ENCODE data around the gene FUT3.
"Not testable (repeated sequence)": the region's sequence is repeated elsewhere in the genome, so short reads cannot be mapped to it uniquely, and the experiment has no call there.

The FUT3 gene

DNA sequence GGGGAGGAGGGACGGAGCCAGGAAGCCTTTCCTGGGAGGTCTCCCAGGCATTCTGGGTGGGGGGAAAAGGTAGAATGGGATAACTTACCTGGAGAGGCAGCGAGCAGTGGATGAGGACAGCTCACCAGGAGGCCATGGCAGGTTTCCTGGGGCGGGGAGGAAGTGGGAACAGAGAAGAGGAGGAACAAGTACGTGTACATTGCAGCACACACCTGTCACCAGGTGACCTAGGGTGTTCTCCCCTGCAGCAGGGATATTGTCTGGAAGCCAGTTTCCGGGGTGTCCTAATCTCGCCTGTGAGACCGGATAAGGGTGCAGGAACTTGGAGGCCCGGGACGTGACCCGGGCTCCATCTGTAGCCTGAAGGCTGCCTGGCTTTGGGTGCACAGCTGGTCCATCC is at the start of gene FUT3:
Gene FUT3 (minus strand): TSS at position 148 of the 400 bp plus-strand sequence.
- no peak for DNase-seq

DNA sequence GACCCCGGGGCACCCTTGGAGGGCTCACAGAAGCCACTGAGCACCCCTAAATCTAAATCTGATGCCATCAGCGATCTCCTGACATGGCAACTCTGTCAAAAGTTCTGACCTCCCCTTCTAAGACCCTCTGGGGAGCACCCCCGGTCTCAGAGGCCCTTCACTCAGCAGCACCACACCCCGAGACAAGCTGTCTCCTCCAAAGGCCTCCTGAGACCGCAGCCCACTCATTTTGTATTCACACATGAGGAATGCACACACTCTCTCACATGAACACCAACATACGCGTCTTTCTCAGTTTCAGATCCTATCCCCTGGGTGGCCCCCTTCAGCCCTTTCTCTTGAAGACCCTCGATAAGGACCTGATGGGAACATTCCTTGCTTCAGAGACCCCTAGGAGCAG is 49.7 kb upstream of the FUT3 start:
- intact Hi-C loops (cut with DNase I) = loop anchor here (5.0 kb wide), 1 partner anchor 76 kb away; the partner anchor contains the start of gene RANBP3

More for the DNA sequence above, at the start of gene FUT3:
- intact Hi-C loops (cut with DNase I) = no loop called here

DNA sequence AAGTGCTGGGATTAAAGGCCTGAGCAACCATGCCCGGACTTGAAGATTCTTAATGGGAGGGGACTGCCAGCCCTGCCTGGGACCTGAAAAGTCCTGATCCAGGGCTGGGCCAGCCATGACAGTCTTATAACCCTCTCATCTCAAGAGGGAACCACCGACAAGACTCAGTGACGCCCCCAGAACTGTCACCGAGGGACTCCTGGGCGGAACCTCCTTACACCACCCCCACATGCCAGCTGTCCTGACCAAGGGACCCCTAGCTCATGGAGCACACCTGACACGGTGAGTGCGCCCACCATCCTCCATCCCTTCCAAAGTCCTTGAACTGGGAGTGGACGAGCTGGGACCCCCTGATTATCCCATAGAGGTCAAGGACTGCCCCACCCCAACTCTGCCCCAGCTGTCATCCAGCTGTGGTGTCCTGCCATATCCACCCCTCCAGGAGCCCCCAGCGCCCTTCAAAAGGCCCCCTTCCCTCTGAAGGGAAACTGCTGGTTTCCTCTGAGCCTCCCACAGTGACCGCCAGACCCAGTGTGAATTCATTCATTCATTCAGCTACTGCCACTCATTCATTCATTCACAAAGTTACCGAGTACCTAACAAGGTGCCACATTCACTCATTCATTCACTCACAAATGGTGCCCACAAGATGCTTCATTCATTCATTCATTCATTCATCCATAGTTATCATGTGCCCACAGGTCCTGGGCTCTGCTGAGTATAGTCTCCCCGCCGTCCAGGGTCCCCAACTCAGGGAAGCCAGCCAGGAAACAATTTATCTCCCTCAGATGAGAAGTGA is 48.7 kb upstream of the FUT3 start:
- no peak for DNase-seq
- intact Hi-C loops (cut with DNase I) = loop anchor here (5.0 kb wide), 1 partner anchor 77 kb away; the partner anchor contains the start of gene RANBP3

More for the DNA sequence above, 49.7 kb upstream of the FUT3 start:
- DNase-seq = no peak

DNA sequence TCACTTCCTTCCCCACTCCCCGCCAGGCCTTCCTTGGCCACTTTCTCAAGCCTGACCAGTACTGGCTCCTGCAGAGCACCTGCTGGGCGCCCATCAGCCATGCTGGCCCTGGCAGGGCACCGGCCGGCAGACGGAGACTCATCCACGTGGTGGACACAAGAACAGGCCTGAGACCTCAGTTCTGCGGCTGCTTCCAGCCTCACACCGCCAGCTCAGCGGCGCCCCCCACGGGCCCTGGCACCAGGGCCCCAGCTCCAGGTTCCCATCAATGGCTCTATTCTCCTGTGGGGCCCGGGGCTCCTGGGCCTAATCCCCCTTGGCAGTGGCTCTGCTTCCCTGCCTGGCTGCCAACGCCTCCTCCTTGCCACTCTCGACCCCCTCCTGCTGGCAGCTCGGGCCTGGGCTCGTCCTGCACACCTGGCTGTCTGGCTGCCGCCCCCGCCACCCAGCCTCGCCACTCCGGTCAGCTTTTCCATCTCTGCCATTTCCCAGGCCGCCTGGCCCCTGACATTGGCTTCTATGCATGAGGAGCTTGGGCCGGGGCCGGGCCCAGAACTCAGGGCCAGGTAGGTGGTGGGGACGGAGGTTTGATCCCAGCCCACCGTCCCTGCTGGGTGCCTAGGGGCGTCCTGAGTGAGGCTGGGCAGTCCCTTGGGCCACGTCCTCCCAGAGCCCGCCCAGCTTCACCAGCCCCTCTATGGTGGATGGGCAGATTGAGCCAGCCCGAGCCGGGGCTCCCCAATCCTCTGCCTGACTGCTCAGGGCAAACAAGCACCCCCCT is 46.1 kb upstream of the FUT3 start:
- DNase-seq = no peak
- intact Hi-C loops (cut with DNase I) = no loop called here

DNA sequence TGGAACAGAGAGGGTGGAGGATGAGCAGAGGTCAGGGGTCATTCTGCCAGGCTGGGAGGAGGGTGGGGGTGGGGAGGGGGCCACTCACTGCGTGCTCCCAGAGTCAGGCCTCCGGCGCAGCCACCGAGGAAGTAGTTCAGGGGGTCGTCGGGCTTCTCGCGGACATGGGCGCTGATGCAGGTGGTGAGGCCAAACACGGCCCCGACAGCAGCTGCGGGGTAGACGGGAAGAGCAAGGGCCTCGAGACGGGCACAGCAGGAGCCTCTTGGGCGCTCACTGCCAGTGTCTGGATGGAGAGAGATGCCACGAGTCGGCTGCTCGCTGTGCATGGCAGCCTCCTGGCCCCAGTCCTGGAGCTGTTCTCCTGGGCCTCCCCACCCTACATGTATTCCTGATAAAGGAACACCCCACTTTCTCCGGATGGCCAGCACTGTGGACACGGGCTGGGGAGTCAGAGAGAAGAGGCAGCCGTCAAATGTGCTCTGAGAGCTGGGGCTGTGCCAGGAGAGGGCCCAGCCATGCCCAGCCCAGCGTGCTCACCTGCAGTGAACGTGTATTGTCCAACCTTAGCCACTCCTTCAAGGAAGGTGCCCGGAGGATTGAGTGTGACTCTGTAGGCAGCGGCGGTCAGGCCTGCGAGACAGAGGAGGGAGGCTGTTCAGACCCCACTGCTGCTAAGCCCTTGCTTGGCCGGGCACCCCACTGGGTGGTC is 45.3 kb upstream of the FUT3 start:
- DNase-seq = no peak

DNA sequence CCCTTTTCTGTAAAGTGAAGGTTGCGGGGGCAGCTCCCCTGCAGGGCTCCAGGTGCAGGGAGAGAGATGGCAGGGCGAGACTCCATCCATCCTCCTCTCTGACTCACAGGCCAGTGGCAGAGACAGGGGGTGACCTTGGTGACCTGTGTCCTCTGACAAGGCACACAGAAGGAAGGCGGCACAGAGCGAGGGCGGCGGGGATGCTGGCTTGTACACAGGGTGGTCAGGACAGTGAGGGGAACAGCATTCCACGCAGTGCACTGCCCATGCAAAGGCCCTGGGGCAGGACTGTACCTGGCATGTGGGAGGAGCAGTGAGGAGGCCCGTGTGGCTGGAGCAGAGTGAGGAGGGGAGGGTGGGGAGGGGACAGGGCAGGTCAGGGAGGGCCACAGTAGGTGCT is 44.6 kb upstream of the FUT3 start:
- DNase-seq = no peak
- intact Hi-C loops (cut with DNase I) = no loop called here

More for the DNA sequence above, 45.3 kb upstream of the FUT3 start:
- intact Hi-C loops (cut with DNase I) = no loop called here

DNA sequence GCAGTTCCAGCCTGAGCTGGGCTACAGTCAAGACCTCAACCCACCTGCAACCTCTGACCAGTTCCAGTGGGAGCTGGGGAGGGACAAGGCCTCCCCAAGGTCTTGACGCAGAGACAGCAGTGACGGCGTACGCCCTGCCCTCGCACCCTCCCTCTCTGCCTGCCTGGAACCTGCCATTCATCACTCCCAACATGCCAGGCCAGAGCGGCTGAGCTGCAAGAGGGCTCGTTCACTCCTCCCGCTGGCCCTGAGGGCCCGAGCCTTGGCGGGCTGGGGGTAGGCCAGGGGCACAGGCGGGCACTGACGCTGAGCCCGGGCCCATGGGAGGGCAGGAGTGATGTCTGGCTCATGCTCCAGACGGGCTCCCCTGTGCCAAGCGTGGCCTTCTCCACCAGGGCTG is 44.2 kb upstream of the FUT3 start:
- intact Hi-C loops (cut with DNase I) = no loop called here
- DNase-seq = no peak

DNA sequence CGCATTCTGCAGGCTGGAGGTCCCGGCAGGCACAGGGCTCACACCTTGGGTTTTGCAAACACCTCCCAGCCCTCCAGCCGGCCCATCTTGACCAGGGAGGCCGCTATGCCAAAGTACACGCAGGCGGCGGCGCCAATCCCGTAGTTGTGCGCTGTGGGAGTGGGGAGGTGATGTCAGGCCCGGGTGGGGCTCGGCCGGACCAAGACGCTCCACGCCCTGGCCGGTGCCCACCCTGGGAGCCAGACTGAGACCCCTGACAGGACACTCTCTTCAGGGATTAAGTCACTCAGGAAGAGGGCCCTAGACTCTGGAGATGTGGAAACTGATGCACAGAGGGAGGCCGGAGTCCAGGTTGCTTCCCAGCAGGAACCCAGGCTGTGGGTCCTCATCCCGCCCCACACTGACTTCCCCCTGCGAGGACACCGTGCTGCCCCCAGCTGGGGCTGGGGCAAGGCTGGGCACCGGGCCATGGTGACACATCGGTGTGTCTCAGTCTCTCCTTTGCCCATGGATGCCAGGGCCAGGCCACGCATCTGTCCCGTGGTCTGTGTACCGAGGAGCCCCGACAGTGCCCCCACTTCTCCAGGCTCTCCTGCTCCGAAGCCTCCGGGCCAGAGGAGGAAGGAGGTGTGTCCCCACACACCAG is 43.6 kb upstream of the FUT3 start:
- no peak for DNase-seq
- intact Hi-C loops (cut with DNase I) = no loop called here

DNA sequence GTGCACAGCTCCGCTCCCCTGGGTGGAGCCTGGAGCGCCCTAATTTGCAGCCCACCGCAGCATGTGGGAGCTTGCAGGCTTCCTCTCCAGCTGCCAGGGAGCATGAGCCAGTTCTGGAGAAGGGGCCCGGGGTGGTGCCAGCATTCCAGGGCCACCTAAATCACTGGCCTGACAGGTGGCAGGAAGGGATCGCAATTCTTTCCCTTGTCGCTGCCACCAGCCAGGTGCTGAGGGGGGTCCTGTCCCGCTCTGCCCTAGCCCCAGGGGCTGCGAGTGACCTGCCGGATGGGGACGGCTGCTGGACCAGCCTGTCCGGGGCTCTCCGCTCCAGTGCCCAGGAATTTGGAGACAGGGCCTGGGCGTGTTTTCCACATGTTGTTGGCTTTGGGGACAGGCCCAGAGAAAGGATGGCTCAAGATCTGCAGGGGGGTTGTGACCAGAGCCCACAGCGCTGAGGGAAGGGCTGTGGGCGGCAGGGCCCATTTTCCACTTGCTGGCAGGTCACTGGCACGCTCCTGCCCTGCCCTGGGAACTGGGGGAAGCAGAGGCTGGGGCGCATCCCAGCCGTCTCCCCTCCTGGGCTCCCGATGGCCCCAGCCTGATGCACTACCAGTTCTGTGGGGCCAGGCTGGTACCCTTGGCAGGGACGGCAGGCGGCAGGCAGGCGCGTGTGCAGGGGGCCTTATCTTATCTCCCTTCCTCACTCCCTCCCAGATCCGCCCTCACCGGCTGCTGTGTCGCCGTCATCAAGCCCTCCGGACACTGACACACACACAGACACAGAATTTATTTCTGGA is 42.9 kb upstream of the FUT3 start:
- intact Hi-C loops (cut with DNase I) = no loop called here
- DNase-seq = no peak

DNA sequence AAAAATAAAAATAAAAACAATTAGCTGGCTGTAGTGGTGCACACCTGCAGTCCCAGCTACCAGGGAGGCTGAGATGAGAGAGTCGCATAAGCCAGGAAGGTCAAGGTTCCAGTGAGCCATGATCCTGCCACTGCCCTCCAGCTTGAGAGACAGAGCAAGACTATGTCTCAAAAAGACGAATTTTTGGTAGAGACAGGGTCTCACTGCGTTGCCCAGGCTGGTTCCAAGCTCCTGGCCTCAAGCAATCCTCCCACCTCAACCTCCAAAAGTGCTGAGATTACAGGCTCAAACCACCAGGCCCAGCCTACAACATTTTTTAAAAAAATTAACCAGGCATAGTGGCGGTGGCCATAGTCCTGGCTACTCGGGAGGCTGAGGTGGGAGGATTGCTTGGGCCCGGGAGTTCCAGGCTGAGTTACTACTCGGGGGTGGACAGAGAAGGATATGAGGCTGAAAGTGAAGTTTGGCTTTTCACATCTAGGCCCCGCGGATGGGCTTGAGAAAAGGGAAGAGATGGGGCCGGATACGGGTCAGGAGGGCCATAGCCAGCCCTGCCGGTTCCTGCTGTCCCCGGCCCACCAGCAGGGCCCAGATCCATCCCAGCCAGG is 42.2 kb upstream of the FUT3 start:
- intact Hi-C loops (cut with DNase I) = no loop called here

DNA sequence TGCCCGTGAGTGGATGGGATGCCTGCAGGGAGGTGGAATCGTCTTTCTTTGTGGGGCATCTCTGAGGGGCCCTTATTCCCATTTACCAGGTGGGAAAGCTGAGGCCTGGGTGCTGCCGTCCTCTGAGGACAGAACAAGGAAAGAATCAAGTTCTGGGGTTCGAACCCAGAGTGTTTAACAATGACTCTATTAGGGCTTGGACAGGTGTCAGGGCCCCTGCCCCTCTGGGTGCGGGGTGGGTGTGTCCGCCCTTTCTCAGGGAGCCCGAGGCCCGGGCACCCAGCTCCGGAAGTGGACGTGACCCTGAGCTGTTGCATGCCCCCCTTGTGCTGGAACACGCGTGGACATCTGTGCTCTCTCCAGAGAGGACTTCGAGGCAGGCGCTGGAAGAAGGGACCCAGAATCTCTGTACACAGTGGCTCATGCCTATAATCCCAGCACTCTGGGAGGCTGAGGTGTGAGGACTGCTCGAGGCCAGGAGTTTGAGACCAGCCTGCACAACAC is 41.6 kb upstream of the FUT3 start:
- DNase-seq = no peak
- intact Hi-C loops (cut with DNase I) = no loop called here

More for the DNA sequence above, 42.2 kb upstream of the FUT3 start:
- no peak for DNase-seq

DNA sequence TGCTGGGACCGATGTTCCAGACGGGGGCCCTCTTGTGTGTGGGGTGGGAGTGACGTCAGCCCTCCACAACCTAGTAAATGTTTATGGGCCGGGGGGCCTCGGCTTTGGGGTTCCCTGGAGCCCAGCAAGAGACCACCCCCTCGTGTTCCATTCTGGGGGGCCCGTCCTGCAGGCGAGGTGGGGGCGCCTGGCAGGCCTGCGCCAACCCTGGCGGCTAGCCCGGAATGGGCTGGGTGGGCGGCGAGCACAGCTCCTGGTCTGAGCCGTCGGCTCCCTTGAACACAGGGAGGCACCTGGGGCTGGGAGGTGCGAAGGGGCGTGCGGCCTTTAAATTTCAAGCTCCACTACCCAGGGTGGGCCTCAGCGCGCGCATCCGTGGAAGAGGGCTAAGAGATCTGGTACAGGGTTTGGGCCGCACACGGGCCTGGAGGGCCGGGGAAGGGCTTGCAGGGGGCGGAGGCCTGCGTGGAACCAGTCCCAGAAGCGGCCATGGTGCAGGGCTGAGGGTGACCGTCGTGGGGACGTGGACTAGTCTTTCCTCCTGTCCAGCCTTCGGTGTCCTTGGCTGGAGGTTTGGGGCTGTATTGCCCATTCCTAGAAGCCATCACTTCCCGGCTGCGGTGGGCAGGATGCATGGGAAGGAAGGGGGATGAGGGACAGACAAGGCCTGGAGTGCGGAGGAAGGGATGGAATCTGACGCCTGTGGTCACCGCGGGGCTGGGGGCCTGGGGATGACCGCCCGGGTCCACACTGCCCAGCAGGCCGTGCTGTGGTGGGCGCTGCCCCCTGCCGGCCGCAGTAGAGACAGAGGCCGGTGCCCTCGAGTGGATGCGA is 40.9 kb upstream of the FUT3 start:
- intact Hi-C loops (cut with DNase I) = no loop called here
- peak in 24 of 42 donors; percentile 14 to 66 (median 40) for DNase-seq

DNA sequence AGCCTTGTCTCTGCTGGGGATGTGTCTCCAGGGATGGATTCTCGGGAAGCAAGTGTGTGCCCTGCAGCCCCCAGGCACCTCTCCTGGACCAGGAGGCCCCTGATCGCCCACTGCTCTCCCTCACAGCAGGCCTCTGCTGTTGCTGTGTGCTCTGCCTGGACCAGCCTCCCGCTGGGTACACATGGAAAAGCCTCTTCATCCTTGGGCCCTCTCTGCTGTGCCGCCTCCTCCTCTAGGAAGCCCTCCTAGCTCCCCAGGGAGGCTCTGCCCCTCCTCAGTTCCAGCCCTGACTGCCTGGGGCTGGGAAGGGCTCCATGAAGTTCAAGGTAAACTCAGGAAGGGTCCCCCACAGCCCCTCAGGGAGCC is 40.3 kb upstream of the FUT3 start:
- no peak for DNase-seq
- intact Hi-C loops (cut with DNase I) = no loop called here

DNA sequence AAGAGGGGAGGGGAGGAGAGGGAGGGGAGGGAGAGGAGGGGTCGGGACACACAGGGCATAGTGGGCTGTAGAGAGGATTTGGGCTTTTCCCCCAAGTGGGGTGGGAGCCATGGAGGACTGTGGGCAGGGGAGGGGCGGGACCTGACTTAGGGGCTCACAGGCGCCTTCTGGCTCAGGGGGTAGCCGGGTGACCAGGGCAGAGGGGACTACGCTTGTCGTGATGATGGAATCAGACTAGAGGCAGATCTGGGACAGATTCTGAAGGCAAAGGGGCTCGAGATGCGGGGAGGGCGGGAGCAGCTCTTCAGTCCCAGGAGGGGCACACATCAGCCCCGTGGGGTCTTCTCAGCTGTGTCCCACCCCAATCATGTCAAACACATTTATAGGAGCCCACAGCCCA is 38.9 kb upstream of the FUT3 start:
- no peak for DNase-seq
- intact Hi-C loops (cut with DNase I) = no loop called here

DNA sequence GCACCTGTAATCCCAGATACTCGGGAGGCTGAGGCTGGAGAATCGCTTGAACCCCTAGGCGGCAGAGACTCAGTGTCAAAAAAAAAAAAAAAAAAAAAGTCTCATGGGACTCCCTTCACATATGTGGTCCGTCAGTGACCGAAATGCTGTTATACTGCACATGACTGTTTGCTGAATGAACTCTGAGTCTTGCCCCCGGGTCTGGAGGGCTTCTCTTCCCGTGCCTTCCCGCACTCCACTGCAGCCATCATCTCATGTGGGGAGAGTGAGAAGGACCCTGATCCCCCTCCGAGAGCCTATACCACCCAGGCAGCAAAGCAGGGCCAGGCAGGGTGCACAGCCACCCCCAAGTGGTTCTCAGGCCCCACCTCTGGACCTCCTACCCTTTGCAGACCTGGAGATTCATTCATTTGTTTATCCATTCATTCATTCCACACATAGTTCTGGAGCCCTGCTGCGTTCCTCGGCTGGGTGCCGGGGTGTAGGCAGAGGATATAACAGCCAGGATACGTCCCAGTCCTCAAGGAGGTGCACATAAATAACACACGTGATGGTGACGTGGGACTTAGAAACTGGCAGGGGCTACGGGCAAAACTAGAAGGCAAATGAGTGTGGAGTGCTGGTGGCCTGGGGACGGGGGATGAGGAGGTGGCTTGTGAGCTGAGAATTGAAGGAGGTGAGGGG is 38.2 kb upstream of the FUT3 start:
- intact Hi-C loops (cut with DNase I) = no loop called here
- DNase-seq = no peak

DNA sequence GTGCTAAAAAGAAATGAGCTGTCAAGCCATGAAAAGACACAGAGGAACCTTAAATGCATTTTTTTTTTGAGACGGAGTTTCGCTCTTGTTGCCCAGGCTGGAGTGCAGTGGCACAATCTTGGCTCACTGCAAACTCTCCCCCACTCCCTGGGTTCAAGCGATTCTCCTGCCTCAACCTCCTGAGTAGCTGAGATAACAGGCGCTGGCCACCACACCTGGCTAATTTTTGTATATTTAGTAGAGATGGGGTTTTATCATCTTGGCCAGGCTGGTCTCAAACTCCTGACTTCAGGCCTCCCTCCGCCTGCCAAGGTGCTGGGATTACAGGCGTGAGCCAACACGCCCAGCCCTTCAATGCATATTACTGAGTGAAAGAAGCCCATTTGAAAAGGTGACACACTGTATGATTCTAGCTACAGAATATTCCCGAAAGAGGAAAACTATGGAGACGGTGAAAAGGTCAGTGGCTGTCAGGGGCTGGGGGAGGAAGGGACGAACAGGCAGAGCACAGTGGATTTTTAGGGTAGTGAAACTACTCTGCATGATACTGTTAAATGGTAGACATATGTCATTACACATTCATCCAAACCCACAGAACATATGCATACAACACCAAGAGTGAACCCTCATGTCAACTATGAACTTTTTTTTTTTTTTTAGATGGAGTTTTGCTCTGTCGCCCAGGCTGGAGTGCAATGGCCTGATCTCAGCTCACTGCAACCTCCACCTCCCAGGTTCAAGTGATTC is 33.0 kb upstream of the FUT3 start:
- intact Hi-C loops (cut with DNase I); DNase-seq: not testable (repeated sequence)
